Activated CD4-positive, alpha-beta T cell treated with anti-CD3 and anti-CD28 coated beads for 24 hours (primary cell): ENCODE results near the gene HOMER3.

Experiments
- DNase-seq, 2 donors: peaks; one replicate each; pipeline ENCODE4 v3.0.0-alpha.2; 2020; ENCODE audit warnings: low read depth in 2 of 2

Gene HOMER3

GRCh38 chr19:18900700-18901481 is 40.1 kb downstream of the HOMER3 start:
- no peak for DNase-seq

GRCh38 chr19:18899624-18900560 is 41.1 kb downstream of the HOMER3 start:
- DNase-seq: no peak

- DNase-seq: no peak
These were observed 42.2 kb downstream of the HOMER3 start for GRCh38 chr19:18898607-18899408.

- no peak for DNase-seq
These were observed 42.9 kb downstream of the HOMER3 start for GRCh38 chr19:18898081-18898606.

GRCh38 chr19:18897094-18898029 is 43.7 kb downstream of the HOMER3 start:
- no peak for DNase-seq

- no peak for DNase-seq
These were observed 44.6 kb downstream of the HOMER3 start for GRCh38 chr19:18896421-18896841.

GRCh38 chr19:18895824-18896341 is 45.1 kb downstream of the HOMER3 start, which contains the start of gene CERS1:
Gene CERS1, minus strand, starts transcription at chr19:18896158. Its CDS starts 86 bp downstream, at chr19:18896072.
- DNase-seq: no peak

GRCh38 chr19:18895038-18895823 is 45.8 kb downstream of the HOMER3 start:
- DNase-seq: no peak

DNA sequence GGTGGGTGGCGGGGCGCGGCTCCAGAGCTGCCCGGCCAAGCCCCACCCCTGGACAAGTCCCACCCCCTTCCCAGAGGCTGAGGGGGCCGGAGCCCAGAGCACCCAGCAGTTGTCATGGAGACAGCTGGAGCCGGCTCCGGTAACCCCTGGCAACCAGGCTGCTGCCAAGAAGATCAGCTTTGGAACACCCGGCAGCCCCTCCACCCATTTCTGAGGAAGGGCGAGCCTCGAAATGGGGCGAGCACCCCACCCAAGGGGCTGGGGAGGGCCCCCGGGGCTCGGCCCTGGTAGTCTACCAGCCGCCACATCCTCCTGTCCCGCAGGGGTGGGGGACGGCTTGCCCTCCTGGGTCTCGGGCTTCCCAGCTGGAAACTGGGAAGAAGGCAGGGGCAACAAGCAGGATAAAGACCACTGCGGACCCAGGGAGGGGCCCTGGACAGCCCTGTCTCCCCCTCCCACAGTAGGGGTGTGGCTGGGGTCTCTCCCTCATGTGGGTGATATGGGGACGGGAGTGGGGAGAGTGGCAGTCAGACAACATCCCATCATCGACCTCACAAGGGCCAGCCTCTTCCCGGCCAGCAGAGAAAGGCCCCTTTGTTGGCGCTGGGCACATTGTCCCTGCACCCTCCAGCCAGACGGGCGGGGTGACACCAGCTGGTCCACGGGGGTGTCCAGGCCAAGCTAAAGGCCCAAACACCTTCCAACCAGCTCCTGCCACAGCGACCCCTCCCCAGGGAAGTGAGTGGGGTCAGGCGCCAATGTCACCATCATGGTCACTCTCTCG is 46.6 kb downstream of the HOMER3 start:
- no peak for DNase-seq

DNA sequence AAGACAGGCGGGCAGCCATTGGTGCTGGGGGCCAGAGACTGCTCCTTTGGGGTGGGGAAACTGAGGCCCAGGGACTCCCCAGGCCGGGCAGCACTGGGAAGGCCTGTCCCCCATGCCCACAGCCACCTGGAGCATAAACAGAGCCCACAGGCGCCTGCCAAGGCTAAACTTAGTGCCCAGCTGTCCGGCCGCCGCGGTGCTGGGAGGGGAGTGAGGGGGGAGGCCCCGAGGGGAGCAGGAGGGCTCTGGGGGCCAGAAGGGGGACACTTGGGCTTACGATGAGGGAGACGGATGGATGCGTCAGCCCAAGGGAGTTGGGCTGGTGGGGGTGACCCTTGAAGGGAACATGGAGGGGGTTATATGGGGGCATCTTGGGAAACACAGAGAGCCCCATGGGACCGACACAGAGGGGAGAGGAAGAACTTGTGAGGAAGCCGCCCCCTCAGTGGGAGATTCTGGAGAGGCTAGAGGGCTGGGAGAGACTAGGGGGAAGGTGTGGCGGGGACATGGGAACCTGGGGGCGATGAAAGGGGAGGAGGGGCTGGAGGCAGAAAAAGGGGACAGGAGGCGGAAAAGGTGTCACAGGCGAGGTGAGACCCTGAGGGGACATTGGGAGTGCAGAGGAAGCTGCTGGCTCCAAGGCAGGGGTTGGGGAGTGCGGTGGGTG is 47.3 kb downstream of the HOMER3 start:
- DNase-seq: no peak

GRCh38 chr19:18889949-18890745 is 50.9 kb downstream of the HOMER3 start:
- no peak for DNase-seq

DNA sequence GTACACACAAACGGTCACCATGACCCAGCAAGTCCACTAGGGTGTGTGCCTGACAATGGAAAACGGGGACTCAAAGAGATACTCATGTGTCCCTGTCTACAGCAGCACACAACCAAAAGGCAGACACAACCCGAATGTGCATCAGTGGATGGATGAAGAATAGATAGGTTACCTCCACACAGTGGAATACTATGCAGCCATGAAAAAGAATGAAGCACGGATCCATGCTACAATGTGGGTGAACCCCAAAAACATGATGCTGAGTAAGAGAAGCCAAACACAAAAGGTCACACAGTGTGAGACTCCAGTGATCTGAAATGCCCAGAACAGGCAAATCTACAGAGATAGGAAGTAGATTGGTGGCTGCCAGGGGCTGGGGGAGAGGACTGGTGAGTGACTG is 54.0 kb downstream of the HOMER3 start:
- DNase-seq: no peak

DNA sequence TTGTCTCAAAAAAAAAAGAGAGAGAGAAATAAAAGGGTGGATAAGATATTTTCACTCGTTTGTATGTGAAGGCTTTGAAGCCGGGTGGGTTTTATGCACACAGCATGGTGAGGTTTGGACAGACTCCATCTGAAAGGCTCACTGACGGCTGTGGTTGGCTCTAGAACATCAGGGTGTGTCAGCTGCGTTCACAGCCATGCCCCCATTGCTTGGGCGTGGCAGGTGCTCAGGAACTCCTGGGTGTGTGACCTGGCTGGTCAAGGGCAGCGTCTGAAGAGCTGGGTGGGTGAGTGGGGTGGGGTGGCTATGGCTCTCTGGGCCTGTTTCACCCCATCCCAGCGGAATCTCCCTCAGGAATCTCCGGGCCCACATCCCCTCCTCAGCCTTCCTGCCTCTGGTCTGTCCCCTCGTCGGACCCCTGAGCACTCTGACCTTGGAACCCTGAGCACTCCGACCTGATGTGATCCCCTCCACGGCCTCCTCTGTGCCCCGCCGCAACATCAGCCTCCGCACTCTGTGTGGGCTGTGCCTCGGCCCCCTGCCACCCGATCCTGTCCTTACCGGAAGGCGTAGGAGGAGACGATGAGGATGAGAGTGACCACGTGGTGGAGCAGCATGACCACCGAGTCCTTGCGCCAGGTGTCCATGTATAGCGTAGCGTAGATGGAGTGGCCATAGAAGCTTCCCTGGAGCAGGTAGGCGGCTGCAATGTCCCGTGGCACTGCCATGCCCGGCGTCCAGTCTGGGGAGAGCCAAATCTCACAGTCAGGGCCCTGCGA is 57.3 kb downstream of the HOMER3 start:
- DNase-seq: no peak

GRCh38 chr19:18881491-18881890 is 59.5 kb downstream of the HOMER3 start:
- no peak for DNase-seq

- no peak for DNase-seq
These were observed 61.2 kb downstream of the HOMER3 start for GRCh38 chr19:18879579-18880373.
